HG03520 (cell line): ENCODE measurements around the gene LMNTD2.

Experiments
- ATAC-seq: cut with Tn5 transposase; IDR thresholded peaks from one replicate; pipeline ENCODE4 v1.9.1; 2021; ENCODE audit warnings: mild to moderate bottlenecking, moderate library complexity; ENCODE audit not compliant: unreplicated experiment

Gene LMNTD2

GRCh38 chr11:560305-561147 is at the start of gene LMNTD2, which contains the start of gene RASSF7:
TSS of gene LMNTD2 (minus strand) at chr11:560738. CDS start at chr11:560716, 22 bp downstream.
TSS of gene RASSF7 (plus strand) at chr11:560970. CDS start at chr11:561769, 799 bp downstream.
- peak; percentile 78 for ATAC-seq

GRCh38 chr11:609341-609811 is 48.8 kb upstream of the LMNTD2 start:
- ATAC-seq = no peak

GRCh38 chr11:608791-609251 is 48.3 kb upstream of the LMNTD2 start:
- no peak for ATAC-seq

GRCh38 chr11:607971-608659 is 47.6 kb upstream of the LMNTD2 start:
- no peak for ATAC-seq

GRCh38 chr11:607020-607780 is 46.7 kb upstream of the LMNTD2 start:
- no peak for ATAC-seq

- no peak for ATAC-seq
These were observed 45.7 kb upstream of the LMNTD2 start for GRCh38 chr11:606245-606644.

- no peak for ATAC-seq
These were observed 45.0 kb upstream of the LMNTD2 start for GRCh38 chr11:605286-606129.

GRCh38 chr11:603154-603553 is 42.6 kb upstream of the LMNTD2 start:
- ATAC-seq = no peak

- ATAC-seq = no peak
These were observed 41.2 kb upstream of the LMNTD2 start for GRCh38 chr11:601573-602245.

- no peak for ATAC-seq
These were observed 37.6 kb upstream of the LMNTD2 start for GRCh38 chr11:598005-598680.

GRCh38 chr11:597166-597725 is 36.7 kb upstream of the LMNTD2 start:
- ATAC-seq = no peak

- ATAC-seq = no peak
These were observed 35.8 kb upstream of the LMNTD2 start for GRCh38 chr11:596374-596773.

GRCh38 chr11:595400-595799 is 34.9 kb upstream of the LMNTD2 start:
- ATAC-seq = no peak

GRCh38 chr11:593347-593746 is 32.8 kb upstream of the LMNTD2 start:
- no peak for ATAC-seq

- ATAC-seq = no peak
These were observed 32.4 kb upstream of the LMNTD2 start for GRCh38 chr11:592918-593317.

GRCh38 chr11:592501-592900 is 32.0 kb upstream of the LMNTD2 start:
- no peak for ATAC-seq

GRCh38 chr11:590997-591396 is 30.5 kb upstream of the LMNTD2 start:
- ATAC-seq = no peak

- no peak for ATAC-seq
These were observed 29.3 kb upstream of the LMNTD2 start for GRCh38 chr11:589798-590197.

GRCh38 chr11:587978-588380 is 27.4 kb upstream of the LMNTD2 start:
- no peak for ATAC-seq
